Measurements from ENCODE around the gene C22orf15. TPM values are rescaled to one million over a fixed set of nuclear protein-coding genes. Genes with fewer than 3 reads are reported as not detected.

C22orf15 gene
- total and polyA plus RNA-seq, 2 donors (not counting 3 experiments of a cell fraction or from before 2014, with no cell fraction given), result 0.86 TPM; not detected in 1

GRCh38 chr22:23763954-23764353 is 1.2 kb downstream of the C22orf15 start:
- Histone ChIP-seq H3K4me2 (ENCODE audit: insufficient read depth, low read length) (no peak overlapping the region), H3K27ac (ENCODE audit: insufficient read depth, low read depth, low read length) (no peak overlapping the region), H4K20me1 (replicated peaks; ENCODE audit: control insufficient read depth, extremely low read depth, insufficient read depth, low read length) (no peaks in the 10 kb centered on the region), H3K9ac (replicated peaks; ENCODE audit: extremely low read depth, insufficient read depth, low read length) (no peak overlapping the region), H3K79me2 (ENCODE audit: control insufficient read depth, insufficient read depth, low read length) (peaks cover 2% of the 10 kb centered on the region), H3K9me3 (replicated peaks; ENCODE audit: control insufficient read depth, insufficient read depth, low read length) (no peaks in the 10 kb centered on the region), H3K27me3 (ENCODE audit: control insufficient read depth in 2 of 2, insufficient read depth in 2 of 2, low read length in 2 of 2) (no peaks in the 10 kb centered on the region), H3K36me3 (ENCODE audit: control insufficient read depth in 2 of 2, extremely low read depth in 1 of 2, insufficient read depth in 2 of 2, low read length in 2 of 2) (peaks cover 0 to 3% of the 10 kb centered on the region in 2 experiments), H3K4me3 (replicated peaks in 1 of 3; ENCODE audit: insufficient read depth in 1 of 3, low read depth in 1 of 3, low read length in 3 of 3) (no peak overlapping the region), H3K4me1 (ENCODE audit: control insufficient read depth, extremely low read depth, insufficient read depth, low read length) (peaks cover 22% of the 10 kb centered on the region), H2AFZ (ENCODE audit: low read depth, low read length) (no peak overlapping the region), H3K9me1 (replicated peaks; ENCODE audit: control insufficient read depth, extremely low read depth, insufficient read depth, low read length) (no peaks in the 10 kb centered on the region)
- BruUV-seq (replicated peaks), result no TSS peak
- FAIRE-seq (no peak), DNase-seq (ENCODE audit: low read depth, low spot score) (no peak)
- POLR2A ChIA-PET, result no interaction called here
- CTCF ChIA-PET, result interaction anchor here (0.6 to 3.8 kb wide), 3 partner anchors 26 to 136 kb away, joined by 3 to 21 read pairs (median 3); no protein-coding TSS in a partner anchor
- intact Hi-C loops (cut with micrococcal nuclease), result no loop called here
- dilution Hi-C loops (cut with MboI; ENCODE audit: extremely low pct_ligation_motif_present, low sequenced_read_pairs), result no loop called here
- no peak for TF ChIP-seq MYC (IDR thresholded peaks at IDR 0.05; ENCODE audit: low read depth, low read length)
- TF ChIP-seq GATA2 (IDR thresholded peaks at IDR 0.05; ENCODE audit: insufficient read depth, insufficient read length, low read depth, low read length), result no peak
- no peak for TF ChIP-seq EZH2 (IDR thresholded peaks at IDR 0.05; ENCODE audit: borderline replicate concordance, low read depth, low read length, severe bottlenecking)
- no peak for TF ChIP-seq JUN (IDR thresholded peaks at IDR 0.05; ENCODE audit: borderline replicate concordance, insufficient read depth, insufficient read length, low read depth)
- no peak for TF ChIP-seq POLR2AphosphoS5 (IDR thresholded peaks at IDR 0.05; ENCODE audit: insufficient read depth, low read depth, low read length)
- no peak for TF ChIP-seq MAX (IDR thresholded peaks at IDR 0.05; ENCODE audit: insufficient read depth, insufficient read length)
- no peak for TF ChIP-seq FOS (IDR thresholded peaks at IDR 0.05; ENCODE audit: borderline replicate concordance, insufficient read depth, low read length)
- TF ChIP-seq POLR2A (IDR thresholded peaks at IDR 0.05; ENCODE audit: low read depth, low read length), result no peak
- TF ChIP-seq CTCF (IDR thresholded peaks at IDR 0.05; ENCODE audit: extremely low read depth in 1 of 2, insufficient read depth in 1 of 2, low read depth in 1 of 2, low read length in 2 of 2), result no peak
